NCI-H748 (cell line): Measurements from ENCODE around the gene PKHD1.
"Not testable (repeated sequence)": the region's sequence is repeated elsewhere in the genome, so short reads cannot be mapped to it uniquely, and the experiment has no call there.

Experiments
- DNase-seq: peaks from one replicate; lab custom pipeline; 2025; ENCODE audit not compliant: unreplicated experiment; lab: John Stamatoyannopoulos, UW

PKHD1 gene

GRCh38 chr6:51995214-51995755, 92.1 kb downstream of the PKHD1 start:
- no peak for DNase-seq

GRCh38 chr6:51992876-51993275, 94.5 kb downstream of the PKHD1 start:
- no peak for DNase-seq

- no peak for DNase-seq
Observed at GRCh38 chr6:51989789-51990188, 97.6 kb downstream of the PKHD1 start.

- no peak for DNase-seq
Observed at GRCh38 chr6:51986864-51987263, 100.5 kb downstream of the PKHD1 start.

GRCh38 chr6:51983564-51983963, 103.8 kb downstream of the PKHD1 start:
- no peak for DNase-seq

DNA sequence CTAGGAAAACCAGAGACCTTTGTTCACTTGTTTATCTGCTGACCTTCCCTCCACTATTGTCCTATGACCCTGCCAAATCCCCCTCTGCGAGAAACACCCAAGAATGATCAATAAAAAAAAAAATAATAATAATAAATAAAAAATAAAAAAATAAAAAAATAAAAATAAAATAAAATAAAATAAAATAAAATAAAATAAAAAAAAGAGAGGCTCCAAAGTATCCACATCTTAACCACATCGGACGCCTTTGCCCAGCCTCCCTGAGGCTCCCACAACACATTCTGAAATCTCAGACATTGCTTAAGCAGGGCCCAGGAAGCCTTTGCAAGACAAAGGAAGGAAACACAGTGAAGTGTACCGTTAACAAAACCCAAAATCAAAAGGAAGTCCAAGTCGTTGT, 104.7 kb downstream of the PKHD1 start:
- not testable (repeated sequence) for DNase-seq

GRCh38 chr6:51976374-51976773, 111.0 kb downstream of the PKHD1 start:
- no peak for DNase-seq

GRCh38 chr6:51972659-51973058, 114.8 kb downstream of the PKHD1 start:
- DNase-seq: no peak

DNA sequence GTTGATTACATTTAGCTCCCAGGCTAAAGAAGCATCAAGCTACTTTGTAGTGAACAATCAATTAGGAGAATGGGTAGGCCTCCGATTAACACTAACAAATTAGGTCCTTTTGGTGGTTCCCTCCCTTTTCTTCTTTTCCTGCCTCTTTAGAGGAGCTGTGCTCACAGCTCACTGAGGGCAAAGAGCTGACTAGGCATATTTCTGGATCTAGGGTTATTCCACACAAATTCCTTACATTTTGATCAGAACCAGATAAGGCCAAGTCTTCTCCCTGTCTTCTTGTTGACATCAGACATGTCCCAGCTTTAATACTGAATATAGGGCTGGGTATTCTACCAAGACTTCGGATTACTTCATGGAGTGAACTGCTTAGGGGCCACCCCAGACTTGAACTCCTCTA, 119.1 kb downstream of the PKHD1 start:
- DNase-seq: peak; percentile 29

DNA sequence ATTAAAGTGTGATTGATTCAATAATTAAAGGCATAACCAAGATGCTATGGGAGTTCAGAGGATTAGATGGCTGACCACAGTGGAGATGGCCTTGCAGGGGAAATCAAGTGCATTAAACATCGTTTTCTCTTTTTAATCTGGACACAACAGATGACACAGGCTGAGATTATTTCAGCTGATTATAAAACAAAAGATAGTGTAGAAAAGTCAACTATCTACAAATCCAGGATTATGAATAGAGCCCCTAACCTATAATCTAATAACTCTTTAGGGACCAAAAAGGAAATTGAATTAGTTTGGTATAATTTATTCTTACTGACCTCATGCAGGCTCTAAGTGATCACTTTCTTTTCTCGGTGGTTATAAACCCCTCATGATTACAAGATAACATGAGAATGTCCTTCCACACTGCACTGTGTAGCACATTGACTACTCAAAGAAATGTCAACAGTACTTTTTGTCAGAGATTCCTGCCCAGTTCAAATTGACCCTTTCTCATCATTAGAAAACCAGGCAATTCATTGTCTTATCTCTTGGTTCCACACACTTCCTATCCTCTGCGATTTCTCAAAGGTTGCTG, 122.1 kb downstream of the PKHD1 start:
- no peak for DNase-seq

DNA sequence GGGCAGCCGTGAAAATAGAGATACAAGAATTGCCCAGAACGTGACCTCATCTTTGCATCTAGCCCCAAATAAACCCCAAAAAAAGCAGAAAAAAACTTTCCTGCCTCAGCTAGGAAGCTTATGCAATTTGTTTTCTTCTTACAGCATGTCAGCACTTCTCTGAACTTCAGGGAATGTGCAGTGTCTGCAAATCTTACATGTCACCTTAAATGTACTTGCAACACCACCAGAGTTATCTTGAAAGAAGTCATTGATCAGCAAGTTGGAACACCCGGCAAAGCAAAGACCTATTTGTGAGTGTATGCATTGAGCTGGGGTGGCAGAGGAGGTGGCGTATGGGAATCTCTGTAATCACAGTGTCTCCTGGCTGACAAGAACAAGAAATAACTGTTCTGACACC, 123.4 kb downstream of the PKHD1 start:
- no peak for DNase-seq

DNA sequence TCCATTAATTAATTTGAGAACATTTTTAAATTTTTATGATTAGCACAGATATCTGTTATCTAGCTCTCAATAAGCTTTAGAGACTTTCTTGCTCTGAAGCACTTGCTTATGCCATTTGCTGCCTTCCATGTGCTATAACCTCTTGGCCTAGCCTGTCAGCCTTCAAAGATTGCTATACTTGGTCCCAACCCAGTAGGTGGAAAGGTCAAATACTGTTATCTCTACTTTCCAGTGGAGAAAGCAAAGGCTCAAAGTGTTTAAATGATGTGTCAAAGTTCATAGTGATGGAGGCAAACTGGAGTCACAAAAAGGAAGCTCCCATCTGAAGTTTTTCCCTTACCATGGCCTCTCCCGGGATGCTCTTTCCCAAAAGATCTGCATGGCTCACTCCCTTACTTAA, 125.1 kb downstream of the PKHD1 start:
- no peak for DNase-seq

DNA sequence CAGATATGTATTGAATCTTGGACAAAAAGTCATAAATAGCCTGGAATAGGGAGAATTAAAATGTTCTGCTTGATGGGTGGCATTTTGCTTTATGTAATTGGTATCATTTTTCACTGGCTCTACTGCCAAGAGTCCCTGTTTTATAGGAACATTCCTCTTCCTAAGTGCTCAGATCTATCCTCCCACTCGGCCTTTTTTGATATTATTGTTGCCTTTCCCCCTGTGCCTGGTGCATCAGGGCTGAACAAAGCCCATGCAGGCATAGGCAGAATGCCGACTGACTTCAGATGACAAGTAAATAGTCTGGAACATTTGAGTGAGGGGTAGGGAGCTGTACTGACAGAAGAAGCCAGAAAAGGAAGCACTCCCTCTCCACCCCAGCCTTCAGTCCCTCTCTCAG, 127.0 kb downstream of the PKHD1 start:
- DNase-seq: no peak

- DNase-seq: peak; percentile 74
Observed at GRCh38 chr6:51959744-51960383, 127.5 kb downstream of the PKHD1 start.

DNA sequence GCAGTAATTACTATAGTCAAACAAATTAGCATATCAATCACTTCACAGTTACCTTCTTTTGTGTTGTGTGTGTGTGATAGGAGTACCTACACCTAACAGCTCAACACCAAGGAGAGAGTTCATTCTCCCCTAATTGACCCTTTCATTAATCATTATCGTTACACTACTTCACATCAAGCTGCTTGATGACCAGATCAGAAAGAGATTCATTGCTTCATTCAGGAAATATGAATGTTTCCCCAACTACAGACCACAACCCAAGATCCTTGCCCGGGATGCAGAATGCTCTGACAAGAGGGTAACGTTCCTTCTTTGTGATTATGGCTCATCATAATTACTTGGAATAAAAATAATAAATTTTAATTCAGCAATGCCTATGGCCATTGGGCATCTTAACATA, 132.7 kb downstream of the PKHD1 start:
- DNase-seq: no peak

- no peak for DNase-seq
Observed at GRCh38 chr6:51953246-51953645, 134.2 kb downstream of the PKHD1 start.

GRCh38 chr6:51951924-51952323, 135.5 kb downstream of the PKHD1 start:
- DNase-seq: no peak

GRCh38 chr6:51949526-51949925, 137.9 kb downstream of the PKHD1 start:
- DNase-seq: no peak

GRCh38 chr6:51939695-51940094, 147.7 kb downstream of the PKHD1 start:
- DNase-seq: not testable (repeated sequence)

- DNase-seq: no peak
Observed at GRCh38 chr6:51936531-51937290, 150.7 kb downstream of the PKHD1 start.

- DNase-seq: peak; percentile 47
Observed at GRCh38 chr6:51934098-51934497, 153.3 kb downstream of the PKHD1 start.

DNA sequence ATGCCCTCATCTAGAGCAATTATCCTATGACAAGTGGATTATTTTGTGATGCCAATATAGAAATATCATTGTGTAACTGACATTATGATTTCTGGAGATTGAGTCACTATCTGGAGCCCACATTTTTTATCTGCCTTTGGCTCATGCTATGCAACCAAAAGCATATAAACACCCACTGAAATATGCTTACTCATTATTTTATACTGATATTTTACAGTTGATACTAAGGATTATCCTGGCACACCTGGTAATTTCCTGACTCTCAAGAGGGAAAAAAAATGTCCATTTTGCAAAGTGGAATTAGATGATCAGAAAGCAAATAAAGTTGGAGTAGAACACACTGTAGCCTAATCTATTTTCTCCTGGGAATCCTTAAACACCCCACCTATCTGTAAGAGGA, 154.5 kb downstream of the PKHD1 start:
- no peak for DNase-seq
